ENCODE data around the gene SPINK1.
"Not testable (repeated sequence)": the region's sequence is repeated elsewhere in the genome, so short reads cannot be mapped to it uniquely, and the experiment has no call there.

SPINK1 gene

GRCh38 chr5:147809830-147810666, 21.4 kb downstream of the SPINK1 start:
- Histone ChIP-seq H3K36me3 (replicated peaks) (no peaks in the 10 kb centered on the region), H3K4me1 (no peaks in the 10 kb centered on the region), H3K4me3 (no peak overlapping the region), H3K9me3 (no peaks in the 10 kb centered on the region), H3K27me3 (ENCODE audit: low read depth) (0 out of 2 replicates have a peak, but pooled peaks cover 2% of the 10 kb centered on the region)
- in situ Hi-C loops (cut with MboI; ENCODE audit: low sequenced_read_pairs), result no loop called here
- no peak for DNase-seq (ENCODE audit: low spot score in 2 of 2)

DNA sequence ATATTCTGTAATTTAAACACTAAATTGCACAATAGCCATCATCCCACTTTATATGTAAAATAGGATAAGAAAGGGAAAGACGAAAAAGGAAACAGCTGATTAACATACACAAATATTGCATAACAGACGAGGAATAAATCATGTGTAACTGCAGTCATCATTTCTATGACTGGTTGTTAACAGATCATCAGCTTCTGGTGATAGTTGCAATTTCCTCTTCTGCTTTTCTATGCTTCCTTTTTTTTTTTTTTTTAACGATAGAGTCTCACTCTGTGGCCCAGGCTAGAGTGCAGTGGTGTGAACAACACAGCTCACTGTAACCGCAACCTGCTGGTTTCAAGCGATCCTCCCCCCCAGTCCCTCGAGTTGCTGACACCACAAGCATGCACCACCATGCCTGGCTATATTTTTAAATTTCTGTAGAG, 26.4 kb downstream of the SPINK1 start:
- in situ Hi-C loops (cut with MboI; ENCODE audit: low sequenced_read_pairs), result no loop called here
- no peak overlapping the region for H3K4me3 ChIP-seq
- H3K27me3 ChIP-seq (ENCODE audit: low read depth), result 0 out of 2 replicates have a peak, but pooled peaks cover 3% of the 10 kb centered on the region
- H3K9me3 ChIP-seq, result no peaks in the 10 kb centered on the region
- no peaks in the 10 kb centered on the region for H3K4me1 ChIP-seq
- DNase-seq (ENCODE audit: low spot score in 2 of 2), result no peak
- H3K36me3 ChIP-seq (replicated peaks), result no peaks in the 10 kb centered on the region

DNA sequence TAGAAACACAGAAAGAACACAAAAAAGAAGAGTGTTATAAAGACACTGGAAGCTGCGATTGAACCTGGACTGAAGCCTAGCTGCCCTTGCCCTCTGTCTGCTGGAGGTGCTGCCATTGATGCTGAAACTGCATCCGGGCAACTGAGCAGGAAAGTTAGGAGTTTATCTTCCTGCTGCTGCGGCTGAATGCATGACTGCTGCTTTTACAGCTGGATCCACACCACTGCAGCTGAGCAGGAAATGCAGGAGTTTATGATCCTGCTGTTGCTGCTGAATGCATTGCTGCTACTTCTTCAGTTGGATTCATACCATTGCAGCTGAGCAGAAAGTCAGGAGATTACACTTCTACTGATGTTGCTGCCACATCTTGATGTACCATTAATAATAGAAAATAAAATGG, 27.1 kb downstream of the SPINK1 start:
- 0 out of 2 replicates have a peak, but pooled peaks cover 3% of the 10 kb centered on the region for H3K27me3 ChIP-seq (ENCODE audit: low read depth)
- no peak overlapping the region for H3K4me3 ChIP-seq
- no peak for DNase-seq (ENCODE audit: low spot score in 2 of 2)
- in situ Hi-C loops (cut with MboI; ENCODE audit: low sequenced_read_pairs), result no loop called here
- H3K4me1 ChIP-seq, result no peaks in the 10 kb centered on the region
- H3K36me3 ChIP-seq (replicated peaks), result no peaks in the 10 kb centered on the region
- H3K9me3 ChIP-seq, result no peaks in the 10 kb centered on the region

DNA sequence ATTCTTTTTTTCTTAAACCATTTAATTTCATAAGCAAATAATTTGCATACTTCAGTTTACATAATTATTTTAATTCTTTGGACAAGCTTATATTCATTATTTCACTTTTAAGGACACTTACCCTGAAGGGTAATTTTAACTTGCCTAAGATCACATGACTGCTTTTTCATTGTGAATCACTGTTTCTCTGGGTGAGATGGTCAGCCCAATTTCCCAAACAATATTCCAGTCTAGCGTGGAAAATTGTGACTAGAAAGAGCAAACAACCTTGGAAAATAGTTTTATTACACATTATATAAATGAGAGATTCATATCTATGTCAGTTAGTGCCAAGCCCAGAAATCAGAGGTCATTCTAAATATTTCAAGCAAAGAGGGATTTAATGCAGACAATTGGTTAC, 27.5 kb downstream of the SPINK1 start:
- Histone ChIP-seq H3K27me3 (ENCODE audit: low read depth) (0 out of 2 replicates have a peak, but pooled peaks cover 2% of the 10 kb centered on the region), H3K4me1 (no peaks in the 10 kb centered on the region), H3K4me3 (no peak overlapping the region), H3K36me3 (replicated peaks) (no peaks in the 10 kb centered on the region), H3K9me3 (no peaks in the 10 kb centered on the region)
- no peak for DNase-seq (ENCODE audit: low spot score in 2 of 2)
- in situ Hi-C loops (cut with MboI; ENCODE audit: low sequenced_read_pairs), result no loop called here

DNA sequence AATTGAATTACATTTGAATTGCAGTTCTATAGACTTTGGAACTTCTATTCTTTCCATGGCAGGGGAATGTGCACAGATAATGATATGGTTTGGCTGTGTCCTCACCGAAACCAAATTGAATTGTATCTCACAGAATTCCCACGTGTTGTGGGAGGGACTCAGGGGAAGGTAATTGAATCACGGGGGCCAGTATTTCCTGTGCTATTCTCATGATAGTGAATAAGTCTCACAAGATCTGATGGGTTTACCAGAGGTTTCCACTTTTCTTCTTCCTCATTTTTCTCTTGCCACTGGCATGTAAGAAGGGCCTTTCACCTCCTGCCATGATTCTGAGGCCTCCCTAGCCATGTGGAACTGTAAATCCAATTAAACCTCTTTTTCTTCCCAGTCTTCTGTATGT, 28.3 kb downstream of the SPINK1 start:
- H3K4me3 ChIP-seq; H3K36me3 ChIP-seq (replicated peaks); H3K4me1 ChIP-seq; DNase-seq (ENCODE audit: low spot score in 2 of 2); H3K9me3 ChIP-seq; in situ Hi-C loops (cut with MboI; ENCODE audit: low sequenced_read_pairs); H3K27me3 ChIP-seq (ENCODE audit: low read depth): not testable (repeated sequence)

DNA sequence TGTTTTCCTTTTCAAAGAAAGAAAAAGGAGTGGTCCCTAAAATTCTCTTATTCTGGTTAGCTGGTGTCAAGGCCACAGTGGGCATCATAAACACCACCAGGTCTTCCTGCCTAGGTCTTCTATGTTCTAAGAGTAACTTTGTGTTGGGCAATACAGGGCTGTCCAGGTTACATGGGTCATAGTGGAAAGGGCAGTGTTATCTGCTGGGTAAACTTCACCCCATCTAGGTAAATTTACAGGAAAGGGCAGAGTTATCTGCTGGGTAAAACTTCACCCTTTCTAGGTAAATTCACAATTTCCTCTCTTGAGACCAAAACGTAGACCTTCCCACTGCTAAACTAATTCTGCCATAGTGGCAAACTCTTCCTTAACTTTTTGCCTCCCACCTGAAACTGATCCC, 30.0 kb downstream of the SPINK1 start:
- Histone ChIP-seq H3K4me3 (no peak overlapping the region), H3K27me3 (ENCODE audit: low read depth) (0 out of 2 replicates have a peak, but pooled peaks cover 2% of the 10 kb centered on the region), H3K36me3 (replicated peaks) (no peaks in the 10 kb centered on the region), H3K4me1 (no peaks in the 10 kb centered on the region), H3K9me3 (no peaks in the 10 kb centered on the region)
- in situ Hi-C loops (cut with MboI; ENCODE audit: low sequenced_read_pairs), result no loop called here
- no peak for DNase-seq (ENCODE audit: low spot score in 2 of 2)

DNA sequence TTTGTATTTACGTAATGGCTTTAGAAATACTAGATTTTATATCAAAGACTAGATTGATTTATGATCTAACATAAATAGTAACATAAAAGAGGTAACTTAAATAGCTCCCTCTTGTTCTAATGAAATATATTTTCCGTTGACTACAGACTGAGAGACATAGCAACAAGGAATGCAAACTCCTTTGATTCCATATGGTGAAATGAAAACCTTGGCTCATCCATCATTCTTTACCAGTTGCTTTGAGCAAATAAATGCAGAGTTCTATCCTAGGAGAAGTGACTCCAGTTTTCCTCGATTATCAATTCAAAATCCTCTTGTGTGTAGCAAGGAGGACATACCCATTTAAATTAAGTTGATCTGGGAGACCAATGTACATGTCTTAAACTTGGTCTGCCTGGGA, 31.0 kb downstream of the SPINK1 start:
- Histone ChIP-seq H3K4me3 (no peak overlapping the region), H3K27me3 (ENCODE audit: low read depth) (0 out of 2 replicates have a peak, but pooled peaks cover 2% of the 10 kb centered on the region), H3K36me3 (replicated peaks) (no peaks in the 10 kb centered on the region), H3K4me1 (no peaks in the 10 kb centered on the region), H3K9me3 (no peaks in the 10 kb centered on the region)
- DNase-seq (ENCODE audit: low spot score in 2 of 2), result no peak
- in situ Hi-C loops (cut with MboI; ENCODE audit: low sequenced_read_pairs), result no loop called here

DNA sequence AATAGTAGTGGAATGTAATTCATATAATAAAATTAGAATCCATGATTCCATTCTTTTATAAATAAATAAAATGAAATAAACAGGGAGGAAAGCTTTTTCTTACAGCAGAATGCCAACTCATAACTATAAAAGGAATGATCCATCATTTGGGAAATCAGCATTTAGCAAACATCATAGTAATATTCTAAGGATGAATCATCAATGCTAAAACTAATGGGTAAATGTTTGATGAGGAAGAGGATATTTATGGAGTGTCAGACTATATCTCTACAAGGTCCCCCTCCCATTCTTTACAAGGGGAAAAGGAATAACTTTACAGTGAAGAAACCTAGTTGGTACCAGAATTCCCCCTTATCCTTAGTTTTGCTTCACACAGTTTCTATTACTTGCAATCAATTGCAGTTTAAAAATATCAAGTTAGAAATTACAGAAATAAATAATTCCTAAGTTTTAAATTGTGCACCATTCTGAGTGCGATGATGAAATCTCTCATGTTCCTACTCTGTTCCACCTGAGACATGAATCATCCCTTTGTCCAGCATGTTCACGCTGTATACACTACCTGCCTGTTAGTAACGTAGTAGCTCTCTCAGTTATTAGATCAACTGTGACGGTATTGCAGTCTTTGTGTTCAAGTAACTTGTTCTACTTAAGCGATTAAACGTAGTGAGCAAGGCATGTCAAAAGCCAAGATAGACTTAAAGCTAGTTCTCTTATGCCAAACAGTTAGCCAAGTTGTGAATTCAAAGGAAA, 34.7 kb downstream of the SPINK1 start:
- Histone ChIP-seq H3K27me3 (ENCODE audit: low read depth) (0 out of 2 replicates have a peak, but pooled peaks cover 2% of the 10 kb centered on the region), H3K4me3 (no peak overlapping the region), H3K9me3 (no peaks in the 10 kb centered on the region), H3K36me3 (replicated peaks) (no peaks in the 10 kb centered on the region), H3K4me1 (no peaks in the 10 kb centered on the region)
- in situ Hi-C loops (cut with MboI; ENCODE audit: low sequenced_read_pairs), result no loop called here
- no peak for DNase-seq (ENCODE audit: low spot score in 2 of 2)

DNA sequence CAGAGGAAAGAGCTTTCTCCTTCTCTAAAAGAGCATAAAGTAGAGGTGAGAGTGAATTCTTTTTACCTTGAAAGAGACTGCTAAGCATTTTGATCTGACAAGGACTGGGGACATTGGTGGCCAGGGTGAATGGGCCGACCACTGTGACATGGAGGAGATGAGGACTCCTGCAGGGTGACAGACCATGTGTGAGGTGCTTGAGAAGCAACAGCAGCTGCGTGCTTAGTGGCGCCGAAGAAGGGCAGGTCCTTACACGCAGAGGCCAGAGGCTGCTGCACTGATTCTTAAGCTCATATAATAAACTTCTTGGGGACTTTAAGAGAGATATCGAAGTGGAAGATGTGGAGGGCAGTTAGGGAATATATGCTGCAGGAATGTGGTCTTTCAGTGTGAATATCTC, 40.3 kb downstream of the SPINK1 start:
- no peaks in the 10 kb centered on the region for H3K9me3 ChIP-seq
- DNase-seq (ENCODE audit: low spot score in 2 of 2), result no peak
- in situ Hi-C loops (cut with MboI; ENCODE audit: low sequenced_read_pairs), result no loop called here
- no peaks in the 10 kb centered on the region for H3K27me3 ChIP-seq (ENCODE audit: low read depth)
- H3K4me3 ChIP-seq, result no peak overlapping the region
- no peaks in the 10 kb centered on the region for H3K36me3 ChIP-seq (replicated peaks)
- no peaks in the 10 kb centered on the region for H3K4me1 ChIP-seq

GRCh38 chr5:147789820-147790219, 41.7 kb downstream of the SPINK1 start:
- Histone ChIP-seq H3K4me1 (no peaks in the 10 kb centered on the region), H3K9me3 (no peaks in the 10 kb centered on the region), H3K36me3 (replicated peaks) (no peaks in the 10 kb centered on the region), H3K27me3 (ENCODE audit: low read depth) (no peaks in the 10 kb centered on the region), H3K4me3 (no peak overlapping the region)
- in situ Hi-C loops (cut with MboI; ENCODE audit: low sequenced_read_pairs), result no loop called here
- DNase-seq (ENCODE audit: low spot score in 2 of 2), result no peak

DNA sequence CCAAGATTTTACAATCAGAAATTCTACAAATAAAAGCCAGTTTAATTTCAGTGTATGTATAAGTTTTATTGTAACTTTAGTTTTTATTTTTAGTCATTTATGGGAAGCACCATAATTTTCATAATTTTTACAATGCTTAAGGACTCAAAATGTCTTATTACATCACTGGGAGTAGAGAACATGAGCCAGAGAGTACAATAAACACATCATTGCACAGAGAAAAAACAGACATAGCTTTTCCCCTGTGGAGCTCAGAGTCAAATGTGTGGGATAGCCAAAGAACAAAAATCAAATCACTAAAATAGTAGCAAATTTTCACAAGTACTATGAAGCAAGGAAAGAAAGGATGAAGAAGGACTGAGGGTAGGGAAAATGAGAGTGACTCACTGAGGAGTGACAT, 43.4 kb downstream of the SPINK1 start:
- DNase-seq (ENCODE audit: low spot score in 2 of 2), result no peak
- H3K9me3 ChIP-seq, result no peaks in the 10 kb centered on the region
- H3K36me3 ChIP-seq (replicated peaks), result no peaks in the 10 kb centered on the region
- H3K4me1 ChIP-seq, result no peaks in the 10 kb centered on the region
- no peaks in the 10 kb centered on the region for H3K27me3 ChIP-seq (ENCODE audit: low read depth)
- no peak overlapping the region for H3K4me3 ChIP-seq
- in situ Hi-C loops (cut with MboI; ENCODE audit: low sequenced_read_pairs), result no loop called here

DNA sequence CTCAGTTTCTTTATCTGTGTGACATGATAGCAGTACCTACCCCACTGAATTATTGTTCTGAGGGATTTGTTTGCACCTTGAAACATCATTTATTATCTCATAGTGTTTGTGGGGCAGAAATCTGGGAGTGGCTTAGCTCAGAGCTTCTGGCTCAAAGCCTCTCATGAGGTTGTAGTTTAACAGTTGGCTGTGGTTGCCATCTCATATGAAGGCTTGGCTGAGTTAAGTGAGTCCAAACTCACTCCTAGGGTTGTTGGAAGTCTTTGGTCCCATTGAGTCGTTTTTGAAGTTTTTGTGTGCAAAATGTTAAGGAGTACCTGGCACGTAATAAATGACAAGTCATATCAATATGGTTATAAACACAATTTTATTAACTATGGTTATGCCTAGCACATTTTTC, 45.3 kb downstream of the SPINK1 start:
- Histone ChIP-seq H3K4me1 (no peaks in the 10 kb centered on the region), H3K36me3 (replicated peaks) (no peaks in the 10 kb centered on the region), H3K4me3 (no peak overlapping the region), H3K9me3 (no peaks in the 10 kb centered on the region), H3K27me3 (ENCODE audit: low read depth) (no peaks in the 10 kb centered on the region)
- in situ Hi-C loops (cut with MboI; ENCODE audit: low sequenced_read_pairs), result no loop called here
- no peak for DNase-seq (ENCODE audit: low spot score in 2 of 2)

GRCh38 chr5:147784146-147784987, 47.1 kb downstream of the SPINK1 start:
- no peaks in the 10 kb centered on the region for H3K36me3 ChIP-seq (replicated peaks)
- no peaks in the 10 kb centered on the region for H3K4me1 ChIP-seq
- in situ Hi-C loops (cut with MboI; ENCODE audit: low sequenced_read_pairs), result no loop called here
- H3K4me3 ChIP-seq, result no peak overlapping the region
- DNase-seq (ENCODE audit: low spot score in 2 of 2), result no peak
- 0 out of 2 replicates have a peak, but pooled peaks cover 3% of the 10 kb centered on the region for H3K27me3 ChIP-seq (ENCODE audit: low read depth)
- no peaks in the 10 kb centered on the region for H3K9me3 ChIP-seq

All from HAP-1 (cell line).